Muscle layer of duodenum (tissue), 2 donors: ENCODE data around the gene AKR1C2.
"Not testable (repeated sequence)": the region's sequence is repeated elsewhere in the genome, so short reads cannot be mapped to it uniquely, and the experiment has no call there.

Experiments
- H3K27ac ChIP-seq: one replicate; pipeline ENCODE4 v1.7.0; 2013; ENCODE audit warnings: mild to moderate bottlenecking, low read length
- H3K27me3 ChIP-seq: one replicate; pipeline ENCODE4 v1.7.0; 2013; ENCODE audit warnings: low read depth, mild to moderate bottlenecking, control low read depth, low read length
- H3K36me3 ChIP-seq, 2 donors: one replicate each; pipeline ENCODE4 v1.7.0; 2013; ENCODE audit warnings: low read length in 2 of 2, control low read depth in 1 of 2, mild to moderate bottlenecking in 1 of 2; ENCODE audit not compliant: insufficient read depth in 2 of 2, control insufficient read depth in 1 of 2
- H3K4me1 ChIP-seq, 2 donors: one replicate each; pipeline ENCODE4 v1.7.0; 2013; ENCODE audit warnings: low read length in 2 of 2, mild to moderate bottlenecking in 2 of 2, control low read depth in 1 of 2, moderate library complexity in 1 of 2; ENCODE audit not compliant: insufficient read depth in 2 of 2, control insufficient read depth in 1 of 2
- H3K4me3 ChIP-seq, 2 donors: one replicate each; pipeline ENCODE4 v1.7.0; 2013; ENCODE audit warnings: low read length in 2 of 2, low read depth in 1 of 2, mild to moderate bottlenecking in 1 of 2
- H3K9me3 ChIP-seq, 2 donors: one replicate each; pipeline ENCODE4 v1.7.0; 2013; ENCODE audit warnings: low read length in 2 of 2, control low read depth in 1 of 2, mild to moderate bottlenecking in 1 of 2; ENCODE audit not compliant: control insufficient read depth in 1 of 2
- donor health status: healthy.

AKR1C2 gene

GRCh38 chr10:5003127-5004029 lies at the start of gene AKR1C2:
Gene AKR1C2, minus strand, starts transcription at chr10:5003857. Its CDS starts 22 bp downstream, at chr10:5003835.
- not testable (repeated sequence) for H3K27ac ChIP-seq, H3K27me3 ChIP-seq, H3K9me3 ChIP-seq, H3K4me1 ChIP-seq, H3K36me3 ChIP-seq
- H3K4me3 ChIP-seq: peak within 1 kb of the TSS in 1 of 2 donors; percentile 30

GRCh38 chr10:5052951-5053500 lies 49.4 kb upstream of the AKR1C2 start:
- H3K27me3 ChIP-seq, H3K36me3 ChIP-seq, H3K27ac ChIP-seq, H3K4me1 ChIP-seq, H3K9me3 ChIP-seq, H3K4me3 ChIP-seq: not testable (repeated sequence)

- Histone ChIP-seq H3K27ac (no peak overlapping the region), H3K27me3 (no peaks in the 10 kb centered on the region), H3K36me3 (no peaks in the 10 kb centered on the region), H3K4me1 (no peaks in the 10 kb centered on the region), H3K4me3 (no peak overlapping the region), H3K9me3 (no peaks in the 10 kb centered on the region)
Observed at GRCh38 chr10:5047912-5048628, 44.4 kb upstream of the AKR1C2 start.

GRCh38 chr10:5047055-5047454 lies 43.4 kb upstream of the AKR1C2 start:
- not testable (repeated sequence) for H3K36me3 ChIP-seq, H3K9me3 ChIP-seq, H3K27me3 ChIP-seq, H3K4me3 ChIP-seq, H3K27ac ChIP-seq, H3K4me1 ChIP-seq

- Histone ChIP-seq H3K4me3 (no peak overlapping the region), H3K27me3 (no peaks in the 10 kb centered on the region), H3K27ac (no peak overlapping the region), H3K9me3 (no peaks in the 10 kb centered on the region), H3K4me1 (no peaks in the 10 kb centered on the region), H3K36me3 (no peaks in the 10 kb centered on the region)
Observed at GRCh38 chr10:5046410-5046809, 42.8 kb upstream of the AKR1C2 start.

- Histone ChIP-seq H3K4me3 (no peak overlapping the region), H3K36me3 (no peaks in the 10 kb centered on the region), H3K27ac (no peak overlapping the region), H3K4me1 (no peaks in the 10 kb centered on the region), H3K9me3 (no peaks in the 10 kb centered on the region), H3K27me3 (no peaks in the 10 kb centered on the region)
Observed at GRCh38 chr10:5045095-5045494, 41.4 kb upstream of the AKR1C2 start.

- H3K4me3 ChIP-seq: no peak overlapping the region
- H3K27ac ChIP-seq: no peak overlapping the region
- no peaks in the 10 kb centered on the region for H3K4me1 ChIP-seq
- no peaks in the 10 kb centered on the region for H3K36me3 ChIP-seq
- no peaks in the 10 kb centered on the region for H3K9me3 ChIP-seq
- H3K27me3 ChIP-seq: no peaks in the 10 kb centered on the region
Observed at GRCh38 chr10:5043716-5044115, 40.1 kb upstream of the AKR1C2 start.

GRCh38 chr10:5042922-5043321 lies 39.3 kb upstream of the AKR1C2 start:
- Histone ChIP-seq H3K4me1 (no peaks in the 10 kb centered on the region), H3K36me3 (no peaks in the 10 kb centered on the region), H3K4me3 (no peak overlapping the region), H3K27me3 (no peaks in the 10 kb centered on the region), H3K9me3 (no peaks in the 10 kb centered on the region), H3K27ac (no peak overlapping the region)

GRCh38 chr10:5041471-5042023 lies 37.9 kb upstream of the AKR1C2 start:
- Histone ChIP-seq H3K9me3 (no peaks in the 10 kb centered on the region), H3K27ac (peak overlapping the region; percentile 4), H3K27me3 (no peaks in the 10 kb centered on the region), H3K4me3 (peak overlapping the region in 1 of 2 donors; percentile 47), H3K4me1 (no peaks in the 10 kb centered on the region), H3K36me3 (no peaks in the 10 kb centered on the region)

GRCh38 chr10:5040781-5041470 lies 37.3 kb upstream of the AKR1C2 start:
- no peaks in the 10 kb centered on the region for H3K27me3 ChIP-seq
- H3K9me3 ChIP-seq: no peaks in the 10 kb centered on the region
- no peaks in the 10 kb centered on the region for H3K36me3 ChIP-seq
- H3K4me3 ChIP-seq: peak overlapping the region in 1 of 2 donors; percentile 47
- H3K4me1 ChIP-seq: no peaks in the 10 kb centered on the region
- H3K27ac ChIP-seq: peak overlapping the region; percentile 4
